Spleen (tissue), 7 donors: ENCODE measurements around the gene METTL8.

ENCODE experiments used
- CTCF ChIP-seq, 11 experiments: fragments of 200-600 bp in 7 of 11; fragments of 450-650 bp in 4 of 11; sonication (generic) in 4 of 11; IDR thresholded peaks in 8 of 11; conservative IDR thresholded peaks in 3 of 11; 1 replicate in 7 of 11; 2 replicates in 4 of 11; pipeline versions ENCODE4 v1.4.0 to v1.8.0; 2016 to 2021; ENCODE audit warnings: antibody characterized with exemption in 11 of 11, inconsistent platforms in 4 of 11, mild to moderate bottlenecking in 1 of 11
- POLR2A ChIP-seq, 3 donors: fragments of 450-650 bp; IDR thresholded peaks; one replicate each; pipeline ENCODE4 v1.5.1; 2017; ENCODE audit warnings: antibody characterized with exemption in 3 of 3, mild to moderate bottlenecking in 1 of 3
- POLR2AphosphoS5 ChIP-seq, 3 donors: sonication (generic); formaldehyde crosslinking; IDR thresholded peaks; one replicate each; pipeline ENCODE4 v1.5.1; 2017; ENCODE audit warnings: antibody characterized with exemption in 3 of 3
- donor health status: DM: no; HTN: no; CAD: no; lungs with moderate emphysema.
- donor health status: DM: no; HTN: no; CAD: no.
- donor health status: DM: no; HTN: no; CAD: no.

- TF ChIP-seq POLR2A (IDR thresholded peaks at IDR 0.05) (no peak), CTCF (IDR thresholded peaks at IDR 0.05 in 8 of 11, conservative IDR thresholded peaks at IDR 0.05 in 3 of 11) (no peak), POLR2AphosphoS5 (IDR thresholded peaks at IDR 0.05) (no peak)
These were observed 1.4 kb downstream of the METTL8 start for GRCh38 chr2:171432206-171432968.
